Peyer's patch (tissue), 4 donors: ENCODE results near the gene CDC42BPA. TPM values are rescaled to one million over a fixed set of nuclear protein-coding genes. Genes with fewer than 3 reads are reported as not detected.

ENCODE experiments used
- DNase-seq, 3 donors: peaks; one replicate each; pipeline ENCODE4 v3.0.0-alpha.2; 2017 to 2019
- H3K27ac ChIP-seq, 4 donors: fragments of 200-600 bp; sonication (generic); one replicate each; pipeline ENCODE4 v1.5.1; 2016 to 2019
- H3K27me3 ChIP-seq, 2 donors: fragments of 200-600 bp; sonication (generic); one replicate each; pipeline ENCODE4 v1.5.1; 2019
- H3K36me3 ChIP-seq, 3 donors: fragments of 200-600 bp; sonication (generic); one replicate each; pipeline ENCODE4 v1.5.1; 2016 to 2019
- H3K4me1 ChIP-seq, 4 donors: fragments of 200-600 bp; sonication (generic); one replicate each; pipeline ENCODE4 v1.5.1; 2016 to 2019
- H3K4me3 ChIP-seq, 4 donors: fragments of 200-600 bp; sonication (generic); 1 replicate in 3 of 4; 2 replicates in 1 of 4; pipeline ENCODE4 v1.5.1; 2016 to 2019; ENCODE audit warnings: mild to moderate bottlenecking in 1 of 4
- H3K9me3 ChIP-seq, 4 donors: fragments of 200-600 bp; sonication (generic); one replicate each; pipeline ENCODE4 v1.5.1; 2016 to 2019; ENCODE audit warnings: mild to moderate bottlenecking in 1 of 4
- CTCF ChIP-seq, 6 experiments: fragments of 450-650 bp in 4 of 6; fragments of 200-600 bp in 2 of 6; sonication (generic) in 1 of 6; IDR thresholded peaks; one replicate each; pipeline ENCODE4 v1.5.1; 2017 to 2019; ENCODE audit warnings: antibody characterized with exemption in 6 of 6, mild to moderate bottlenecking in 3 of 6, moderate library complexity in 1 of 6
- POLR2A ChIP-seq, 2 donors: fragments of 450-650 bp; IDR thresholded peaks; one replicate each; pipeline ENCODE4 v1.5.1; 2017; ENCODE audit warnings: antibody characterized with exemption in 2 of 2, mild to moderate bottlenecking in 2 of 2, moderate library complexity in 2 of 2
- total RNA-seq, 4 donors: library from RNA; depleted of rRNA; stranded (reverse); fragments of >200 nt; gene quantifications; one replicate each; pipeline ENCODE4 v1.1.0, GENCODE V29; 2016

CDC42BPA gene
- total RNA-seq, 4 donors from 2014 or later, result 49.3 to 107 (median 53.9) TPM

DNA sequence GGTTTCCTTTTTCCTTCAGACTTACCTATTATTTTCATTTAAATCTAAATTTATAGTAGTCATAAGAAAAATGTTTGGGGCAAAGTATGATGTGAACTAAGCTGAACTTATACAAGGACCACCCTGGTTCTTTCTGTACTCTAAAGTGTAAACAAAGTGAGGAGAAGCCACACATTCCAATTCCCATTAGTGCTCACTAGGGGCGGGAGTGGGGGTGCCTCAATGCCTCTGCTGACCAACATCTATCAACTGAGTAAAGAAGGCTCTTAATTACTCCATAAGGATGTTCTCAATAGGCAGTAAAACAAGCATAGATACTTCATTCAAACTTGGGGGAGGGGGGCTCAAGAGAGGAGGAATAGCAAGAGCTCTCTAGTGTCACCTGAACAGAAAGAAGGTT is 151.7 kb downstream of the CDC42BPA start:
- H3K27me3 ChIP-seq, result no peaks in the 10 kb centered on the region
- H3K4me3 ChIP-seq, result no peak overlapping the region
- no peaks in the 10 kb centered on the region for H3K4me1 ChIP-seq
- no peaks in the 10 kb centered on the region for H3K9me3 ChIP-seq
- TF ChIP-seq CTCF (IDR thresholded peaks at IDR 0.05) (no peak), POLR2A (IDR thresholded peaks at IDR 0.05) (no peak)
- no peak overlapping the region for H3K27ac ChIP-seq
- no peaks in the 10 kb centered on the region for H3K36me3 ChIP-seq
- DNase-seq, result no peak

GRCh38 chr1:227161470-227161869 is 156.8 kb downstream of the CDC42BPA start:
- H3K27ac ChIP-seq, result no peak overlapping the region
- TF ChIP-seq POLR2A (IDR thresholded peaks at IDR 0.05) (no peak), CTCF (IDR thresholded peaks at IDR 0.05) (no peak)
- H3K4me3 ChIP-seq, result no peak overlapping the region
- no peaks in the 10 kb centered on the region for H3K9me3 ChIP-seq
- H3K27me3 ChIP-seq, result no peaks in the 10 kb centered on the region
- no peaks in the 10 kb centered on the region for H3K4me1 ChIP-seq
- peaks cover 0 to 9% (median 0%) of the 10 kb centered on the region in 3 donors for H3K36me3 ChIP-seq
- DNase-seq, result no peak

- Histone ChIP-seq H3K27ac (no peak overlapping the region), H3K4me1 (no peaks in the 10 kb centered on the region), H3K27me3 (no peaks in the 10 kb centered on the region), H3K4me3 (no peak overlapping the region), H3K9me3 (no peaks in the 10 kb centered on the region), H3K36me3 (peaks cover 0 to 9% (median 0%) of the 10 kb centered on the region in 3 donors)
- DNase-seq, result no peak
- TF ChIP-seq POLR2A (IDR thresholded peaks at IDR 0.05), result no peak
- TF ChIP-seq CTCF (IDR thresholded peaks at IDR 0.05), result no peak
Observed at GRCh38 chr1:227156520-227156919, 161.8 kb downstream of the CDC42BPA start.

- no peak overlapping the region for H3K27ac ChIP-seq
- H3K4me1 ChIP-seq, result no peaks in the 10 kb centered on the region
- no peak for DNase-seq
- H3K9me3 ChIP-seq, result no peaks in the 10 kb centered on the region
- TF ChIP-seq CTCF (IDR thresholded peaks at IDR 0.05) (no peak), POLR2A (IDR thresholded peaks at IDR 0.05) (no peak)
- no peak overlapping the region for H3K4me3 ChIP-seq
- H3K36me3 ChIP-seq, result peaks cover 0 to 9% (median 0%) of the 10 kb centered on the region in 3 donors
- no peaks in the 10 kb centered on the region for H3K27me3 ChIP-seq
Observed at GRCh38 chr1:227155688-227156087, 162.6 kb downstream of the CDC42BPA start.

DNA sequence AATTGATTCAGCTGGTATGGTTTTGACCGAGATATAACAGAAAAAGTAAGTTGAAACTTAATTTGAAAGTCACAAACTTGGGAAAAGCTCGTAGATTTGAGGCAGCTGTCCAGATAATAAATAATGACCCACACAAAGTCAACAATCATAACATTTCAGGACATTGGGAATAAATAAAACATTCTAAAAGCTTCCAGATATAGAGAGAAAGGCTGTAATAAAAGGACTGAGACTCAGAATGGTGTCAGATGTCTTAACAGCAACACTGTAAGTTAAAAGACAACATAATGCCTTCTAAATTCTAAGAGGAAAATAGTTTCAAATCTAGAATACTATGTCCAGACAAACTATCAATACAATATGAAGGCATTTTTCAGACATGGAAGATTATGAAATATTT is 163.3 kb downstream of the CDC42BPA start:
- H3K4me3 ChIP-seq, result no peak overlapping the region
- peaks cover 0 to 9% (median 0%) of the 10 kb centered on the region in 3 donors for H3K36me3 ChIP-seq
- no peak overlapping the region for H3K27ac ChIP-seq
- no peak for TF ChIP-seq POLR2A (IDR thresholded peaks at IDR 0.05)
- no peak for TF ChIP-seq CTCF (IDR thresholded peaks at IDR 0.05)
- H3K9me3 ChIP-seq, result no peaks in the 10 kb centered on the region
- H3K27me3 ChIP-seq, result no peaks in the 10 kb centered on the region
- no peaks in the 10 kb centered on the region for H3K4me1 ChIP-seq
- no peak for DNase-seq

DNA sequence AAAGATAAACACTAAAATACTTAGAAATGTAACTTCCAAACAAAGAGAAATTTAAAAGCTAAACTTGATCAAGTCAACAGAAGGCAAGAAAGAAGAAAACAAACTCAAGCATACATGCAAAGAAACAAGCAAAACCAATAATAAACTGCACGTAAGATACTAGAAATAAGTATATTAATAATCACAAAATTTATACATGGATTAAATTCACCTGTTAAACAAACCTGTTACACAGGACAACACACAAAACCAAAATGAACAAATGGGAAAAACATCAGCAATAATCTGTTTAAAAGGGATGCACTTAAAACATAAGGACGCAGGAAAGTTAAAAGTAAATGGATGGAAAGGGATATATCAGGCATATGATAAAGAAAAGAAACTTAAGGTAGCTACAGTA is 165.8 kb downstream of the CDC42BPA start:
- Histone ChIP-seq H3K4me1 (no peaks in the 10 kb centered on the region), H3K36me3 (no peaks in the 10 kb centered on the region), H3K4me3 (no peak overlapping the region), H3K27me3 (no peaks in the 10 kb centered on the region), H3K9me3 (no peaks in the 10 kb centered on the region), H3K27ac (no peak overlapping the region)
- DNase-seq, result no peak
- no peak for TF ChIP-seq POLR2A (IDR thresholded peaks at IDR 0.05)
- TF ChIP-seq CTCF (IDR thresholded peaks at IDR 0.05), result no peak
